ENCODE measurements around the gene PDZK1IP1. TPM values are rescaled to one million over a fixed set of nuclear protein-coding genes. Genes with fewer than 3 reads are reported as not detected.
A peak's percentile ranks its signal among the peaks of the same experiment; 100 is the strongest.
"Not testable (repeated sequence)": the region's sequence is repeated elsewhere in the genome, so short reads cannot be mapped to it uniquely, and the experiment has no call there.

PDZK1IP1 gene
- total RNA-seq, 1 donor from 2014 or later = 43.2 TPM

GRCh38 chr1:47196622-47197021 is 6.8 kb upstream of the PDZK1IP1 start:
- DNase-seq (ENCODE audit: low read depth) = no peak
- TF ChIP-seq CTCF (conservative IDR thresholded peaks at IDR 0.05; ENCODE audit: low read depth, low read length) = peak; percentile 10
- H3K4me3 ChIP-seq (ENCODE audit: low read depth, low read length) = no peak overlapping the region

- H3K4me3 ChIP-seq (ENCODE audit: low read depth, low read length); DNase-seq (ENCODE audit: low read depth): not testable (repeated sequence)
Measured at GRCh38 chr1:47195981-47196380, 6.1 kb upstream of the PDZK1IP1 start.

GRCh38 chr1:47194311-47194710 is 4.5 kb upstream of the PDZK1IP1 start:
- H3K4me3 ChIP-seq (ENCODE audit: low read depth, low read length) = no peak overlapping the region
- no peak for TF ChIP-seq CTCF (conservative IDR thresholded peaks at IDR 0.05; ENCODE audit: low read depth, low read length)
- DNase-seq (ENCODE audit: low read depth) = no peak

- H3K4me3 ChIP-seq (ENCODE audit: low read depth, low read length); DNase-seq (ENCODE audit: low read depth): not testable (repeated sequence)
Measured at GRCh38 chr1:47193496-47193895, 3.7 kb upstream of the PDZK1IP1 start.

GRCh38 chr1:47192458-47193384 is 2.9 kb upstream of the PDZK1IP1 start:
- TF ChIP-seq CTCF (conservative IDR thresholded peaks at IDR 0.05; ENCODE audit: low read depth, low read length) = peak; percentile 98
- no peak overlapping the region for H3K4me3 ChIP-seq (ENCODE audit: low read depth, low read length)
- no peak for DNase-seq (ENCODE audit: low read depth)

GRCh38 chr1:47191940-47192457 is 2.2 kb upstream of the PDZK1IP1 start:
- DNase-seq (ENCODE audit: low read depth) = no peak
- TF ChIP-seq CTCF (conservative IDR thresholded peaks at IDR 0.05; ENCODE audit: low read depth, low read length) = no peak
- H3K4me3 ChIP-seq (ENCODE audit: low read depth, low read length) = peak overlapping the region; percentile 9

- H3K4me3 ChIP-seq (ENCODE audit: low read depth, low read length) = no peak overlapping the region
- no peak for TF ChIP-seq CTCF (conservative IDR thresholded peaks at IDR 0.05; ENCODE audit: low read depth, low read length)
- no peak for DNase-seq (ENCODE audit: low read depth)
Measured at GRCh38 chr1:47190857-47191256, 1.0 kb upstream of the PDZK1IP1 start.

- DNase-seq (ENCODE audit: low read depth) = no peak
- no peak for TF ChIP-seq CTCF (conservative IDR thresholded peaks at IDR 0.05; ENCODE audit: low read depth, low read length)
- no peak overlapping the region for H3K4me3 ChIP-seq (ENCODE audit: low read depth, low read length)
Measured at GRCh38 chr1:47190509-47190855, 646 bp upstream of the PDZK1IP1 start.

Data from epithelial cell of proximal tubule (primary cell).